NB4 (cell line): ENCODE measurements around the gene CATSPERB.

Experiments
- CTCF ChIP-seq: IDR thresholded peaks from one replicate; pipeline ENCODE4 v1.5.1; 2012; ENCODE audit warnings: low read depth, low read length
- POLR2A ChIP-seq: IDR thresholded peaks from 2 replicates; pipeline ENCODE4 v1.6.1; 2011; ENCODE audit warnings: mild to moderate bottlenecking; ENCODE audit not compliant: insufficient read length; ENCODE audit errors: extremely low read depth

GRCh38 chr14:91679273-91679672 is 52.6 kb downstream of the CATSPERB start:
- TF ChIP-seq POLR2A (no peak), CTCF (no peak)
